Neural progenitor cell (in vitro differentiated cells): Measurements from ENCODE around the gene ETDC. TPM values are rescaled to one million over a fixed set of nuclear protein-coding genes. Genes with fewer than 3 reads are reported as not detected.

Experiments used
- DNase-seq: peaks from one replicate; pipeline ENCODE4 v3.0.0-alpha.2; 2016; ENCODE audit warnings: low spot score
- H2AFZ ChIP-seq: fragments of 200-600 bp; sonication (generic); replicated peaks from 2 replicates; pipeline ENCODE4 v1.6.1; 2016; ENCODE audit warnings: antibody characterized with exemption
- H3F3A ChIP-seq: fragments of 200-600 bp; sonication (generic); 2 replicates; pipeline ENCODE4 v1.6.1; 2016; ENCODE audit warnings: antibody characterized with exemption, low read depth
- H3K27ac ChIP-seq: fragments of 200-600 bp; sonication (generic); 2 replicates; pipeline ENCODE4 v1.5.1; 2016; ENCODE audit warnings: mild to moderate bottlenecking
- H3K27me3 ChIP-seq: fragments of 200-600 bp; sonication (generic); 2 replicates; pipeline ENCODE4 v1.6.1; 2016; ENCODE audit warnings: mild to moderate bottlenecking, moderate library complexity
- H3K36me3 ChIP-seq: fragments of 200-600 bp; sonication (generic); 2 replicates; pipeline ENCODE4 v1.5.1; 2016
- H3K4me1 ChIP-seq: fragments of 200-600 bp; sonication (generic); 2 replicates; pipeline ENCODE4 v1.6.1; 2016; ENCODE audit warnings: mixed run types
- H3K4me2 ChIP-seq: fragments of 200-600 bp; sonication (generic); 2 replicates; pipeline ENCODE4 v1.6.1; 2016
- H3K4me3 ChIP-seq: fragments of 200-600 bp; sonication (generic); 2 replicates; pipeline ENCODE4 v1.5.1; 2016
- H3K79me2 ChIP-seq: fragments of 200-600 bp; sonication (generic); 2 replicates; pipeline ENCODE4 v1.6.1; 2016; ENCODE audit warnings: low read depth
- H3K9ac ChIP-seq: fragments of 200-600 bp; sonication (generic); 2 replicates; pipeline ENCODE4 v1.6.1; 2016
- H3K9me3 ChIP-seq: fragments of 200-600 bp; sonication (generic); 2 replicates; pipeline ENCODE4 v1.5.1; 2016; ENCODE audit warnings: low read depth
- H4K20me1 ChIP-seq: fragments of 200-600 bp; sonication (generic); 2 replicates; pipeline ENCODE4 v1.6.1; 2016; ENCODE audit warnings: low read depth
- H3K27ac Mint-ChIP-seq: 3 replicates; pipeline ENCODE4 v1.8.0; 2021; ENCODE audit warnings: mixed read lengths
- H3K27me3 Mint-ChIP-seq: 2 replicates; pipeline ENCODE4 v1.8.0; 2022; ENCODE audit warnings: low read depth, mild to moderate bottlenecking, inconsistent platforms, moderate library complexity, mixed read lengths; ENCODE audit not compliant: insufficient read depth
- H3K36me3 Mint-ChIP-seq: 3 replicates; pipeline ENCODE4 v1.8.0; 2021; ENCODE audit warnings: mixed read lengths
- H3K4me1 Mint-ChIP-seq: 3 replicates; pipeline ENCODE4 v1.8.0; 2021; ENCODE audit warnings: mixed read lengths
- H3K4me3 Mint-ChIP-seq: 3 replicates; pipeline ENCODE4 v1.8.0; 2021; ENCODE audit warnings: mild to moderate bottlenecking, moderate library complexity, mixed read lengths
- H3K9me3 Mint-ChIP-seq: 3 replicates; pipeline ENCODE4 v1.8.0; 2020; ENCODE audit warnings: mixed read lengths
- EZH2 ChIP-seq: fragments of 200-600 bp; sonication (generic); IDR thresholded peaks from 2 replicates; pipeline ENCODE4 v1.6.1; 2017; ENCODE audit warnings: antibody characterized with exemption, mild to moderate bottlenecking, moderate library complexity
- EZH2phosphoT487 ChIP-seq: fragments of 200-600 bp; sonication (generic); IDR thresholded peaks from 2 replicates; pipeline ENCODE4 v1.6.1; 2017; ENCODE audit warnings: antibody characterized with exemption
- total RNA-seq: library from RNA; depleted of rRNA; stranded (reverse); fragments of >200 nt; gene quantifications from 2 replicates; pipeline ENCODE4 v1.2.3, GENCODE V29; 2015; ENCODE audit warnings: low replicate concordance
- TF ChIP-seq, protein P1 (sequence below): fragments of 200-600 bp; sonication (generic); IDR thresholded peaks from 2 replicates; pipeline ENCODE4 v1.5.1; 2017; ENCODE audit warnings: antibody characterized with exemption, mild to moderate bottlenecking

Gene ETDC
- total RNA-seq, 1 donor from 2014 or later: not detected

- Mint-ChIP-seq H3K27ac (no peak overlapping the region), H3K4me1 (no peaks in the 10 kb centered on the region), H3K4me3 (no peak overlapping the region), H3K27me3 (no peaks in the 10 kb centered on the region), H3K9me3 (peaks cover 15% of the 10 kb centered on the region), H3K36me3 (peaks cover 4% of the 10 kb centered on the region)
- Histone ChIP-seq H3K79me2 (no peaks in the 10 kb centered on the region), H2AFZ (no peak overlapping the region), H3K27ac (no peak overlapping the region), H3K4me1 (no peaks in the 10 kb centered on the region), H4K20me1 (no peaks in the 10 kb centered on the region), H3K9me3 (no peaks in the 10 kb centered on the region), H3K4me3 (no peak overlapping the region), H3K9ac (no peak overlapping the region), H3K27me3 (no peaks in the 10 kb centered on the region), H3K4me2 (no peak overlapping the region), H3K36me3 (no peaks in the 10 kb centered on the region), H3F3A (no peaks in the 10 kb centered on the region)
- TF ChIP-seq EZH2phosphoT487 (no peak), EZH2 (no peak)
- TF ChIP-seq, protein P1, sequence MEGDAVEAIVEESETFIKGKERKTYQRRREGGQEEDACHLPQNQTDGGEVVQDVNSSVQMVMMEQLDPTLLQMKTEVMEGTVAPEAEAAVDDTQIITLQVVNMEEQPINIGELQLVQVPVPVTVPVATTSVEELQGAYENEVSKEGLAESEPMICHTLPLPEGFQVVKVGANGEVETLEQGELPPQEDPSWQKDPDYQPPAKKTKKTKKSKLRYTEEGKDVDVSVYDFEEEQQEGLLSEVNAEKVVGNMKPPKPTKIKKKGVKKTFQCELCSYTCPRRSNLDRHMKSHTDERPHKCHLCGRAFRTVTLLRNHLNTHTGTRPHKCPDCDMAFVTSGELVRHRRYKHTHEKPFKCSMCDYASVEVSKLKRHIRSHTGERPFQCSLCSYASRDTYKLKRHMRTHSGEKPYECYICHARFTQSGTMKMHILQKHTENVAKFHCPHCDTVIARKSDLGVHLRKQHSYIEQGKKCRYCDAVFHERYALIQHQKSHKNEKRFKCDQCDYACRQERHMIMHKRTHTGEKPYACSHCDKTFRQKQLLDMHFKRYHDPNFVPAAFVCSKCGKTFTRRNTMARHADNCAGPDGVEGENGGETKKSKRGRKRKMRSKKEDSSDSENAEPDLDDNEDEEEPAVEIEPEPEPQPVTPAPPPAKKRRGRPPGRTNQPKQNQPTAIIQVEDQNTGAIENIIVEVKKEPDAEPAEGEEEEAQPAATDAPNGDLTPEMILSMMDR: no peak
- DNase-seq: no peak
Observed at GRCh38 chrX:135328421-135329005, 19.2 kb downstream of the ETDC start.

DNA sequence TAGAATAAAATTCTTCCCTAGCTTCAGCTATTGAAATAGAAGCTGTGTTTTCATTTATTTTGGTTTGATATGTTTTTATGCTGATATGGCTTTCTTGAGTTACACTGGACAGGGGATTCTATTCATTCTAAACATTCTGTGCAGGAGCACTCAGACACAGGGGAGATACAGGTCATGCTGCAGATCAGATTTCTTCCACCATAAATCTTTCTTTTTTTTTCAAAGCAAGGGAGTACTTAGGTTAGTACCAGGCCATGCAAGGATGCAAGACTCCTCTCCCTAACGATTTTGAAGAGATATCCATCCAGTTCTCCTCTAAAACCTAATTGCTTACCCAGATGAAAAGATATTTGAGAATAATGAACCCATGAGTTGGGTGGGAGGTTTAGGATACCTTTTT, 21.4 kb downstream of the ETDC start:
- Mint-ChIP-seq H3K4me3 (no peak overlapping the region), H3K27me3 (peaks cover 2% of the 10 kb centered on the region), H3K9me3 (peaks cover 8% of the 10 kb centered on the region), H3K4me1 (no peaks in the 10 kb centered on the region), H3K27ac (no peak overlapping the region), H3K36me3 (peaks cover 3% of the 10 kb centered on the region)
- no peak for TF ChIP-seq EZH2phosphoT487
- no peak for TF ChIP-seq EZH2
- TF ChIP-seq, protein P1: no peak
- no peak overlapping the region for H3K4me3 ChIP-seq
- no peaks in the 10 kb centered on the region for H3F3A ChIP-seq
- H3K36me3 ChIP-seq: no peaks in the 10 kb centered on the region
- H4K20me1 ChIP-seq: no peaks in the 10 kb centered on the region
- no peak for DNase-seq
- H3K4me1 ChIP-seq: no peaks in the 10 kb centered on the region
- no peaks in the 10 kb centered on the region for H3K27me3 ChIP-seq
- H3K4me2 ChIP-seq: no peak overlapping the region
- H3K27ac ChIP-seq: no peak overlapping the region
- no peaks in the 10 kb centered on the region for H3K79me2 ChIP-seq
- H2AFZ ChIP-seq: no peak overlapping the region
- no peaks in the 10 kb centered on the region for H3K9me3 ChIP-seq
- no peak overlapping the region for H3K9ac ChIP-seq

- Histone ChIP-seq H3K4me2 (no peak overlapping the region), H3K9ac (no peak overlapping the region), H3K4me1 (no peaks in the 10 kb centered on the region), H3F3A (no peaks in the 10 kb centered on the region), H3K9me3 (no peaks in the 10 kb centered on the region), H2AFZ (no peak overlapping the region), H3K79me2 (no peaks in the 10 kb centered on the region), H4K20me1 (no peaks in the 10 kb centered on the region), H3K27me3 (no peaks in the 10 kb centered on the region), H3K4me3 (no peak overlapping the region), H3K36me3 (no peaks in the 10 kb centered on the region), H3K27ac (no peak overlapping the region)
- Mint-ChIP-seq H3K36me3 (peaks cover 2% of the 10 kb centered on the region), H3K4me3 (no peak overlapping the region), H3K27me3 (peaks cover 2% of the 10 kb centered on the region), H3K4me1 (no peaks in the 10 kb centered on the region), H3K27ac (no peak overlapping the region), H3K9me3 (peaks cover 8% of the 10 kb centered on the region)
- TF ChIP-seq, protein P1: no peak
- TF ChIP-seq EZH2 (no peak), EZH2phosphoT487 (no peak)
- no peak for DNase-seq
Observed at GRCh38 chrX:135331525-135331924, 22.2 kb downstream of the ETDC start.
